CD4-positive, alpha-beta T cell treated with Interleukin-17A for 1 hour (primary cell): ENCODE data around the gene UTF1.
"Not testable (repeated sequence)": the region's sequence is repeated elsewhere in the genome, so short reads cannot be mapped to it uniquely, and the experiment has no call there.

Experiments used
- DNase-seq: peaks from one replicate; pipeline ENCODE4 v3.0.0-alpha.2; 2020

Gene UTF1

DNA sequence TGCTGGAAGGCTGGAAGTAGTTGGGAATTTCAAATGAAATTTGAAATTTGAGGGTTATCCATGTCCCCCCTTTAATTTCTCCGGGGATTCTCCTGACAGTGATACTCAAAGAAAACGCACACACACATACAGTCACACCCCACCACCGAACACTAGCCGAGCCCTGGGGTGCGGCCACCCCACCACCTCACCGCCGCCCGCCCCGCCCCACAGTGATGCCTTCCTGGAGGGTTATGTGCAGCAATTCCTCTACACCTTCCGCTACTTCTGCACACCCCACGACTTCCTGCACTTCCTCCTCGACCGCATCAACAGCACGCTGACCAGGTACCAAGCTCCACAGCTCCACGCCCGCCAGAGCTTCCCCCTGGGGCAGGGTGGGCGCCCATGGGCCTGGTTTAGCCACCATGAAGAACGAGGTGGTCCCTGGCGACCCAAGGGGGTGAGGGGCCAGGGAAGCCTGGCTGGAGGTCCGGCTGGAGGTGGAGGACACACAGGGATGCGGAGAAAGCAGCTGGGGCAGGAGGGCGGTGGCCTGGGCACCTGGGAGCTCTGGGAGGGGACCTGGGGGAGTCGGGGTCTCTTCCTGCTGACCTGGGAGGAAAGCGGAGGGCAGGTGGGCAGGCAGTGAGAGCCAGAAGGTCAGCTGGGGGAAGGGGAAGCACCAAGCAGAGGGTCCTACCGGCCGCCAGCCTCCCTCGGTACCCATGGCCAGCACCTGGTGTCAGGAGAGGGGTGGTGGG, 19.4 kb upstream of the UTF1 start:
- DNase-seq, result no peak

DNA sequence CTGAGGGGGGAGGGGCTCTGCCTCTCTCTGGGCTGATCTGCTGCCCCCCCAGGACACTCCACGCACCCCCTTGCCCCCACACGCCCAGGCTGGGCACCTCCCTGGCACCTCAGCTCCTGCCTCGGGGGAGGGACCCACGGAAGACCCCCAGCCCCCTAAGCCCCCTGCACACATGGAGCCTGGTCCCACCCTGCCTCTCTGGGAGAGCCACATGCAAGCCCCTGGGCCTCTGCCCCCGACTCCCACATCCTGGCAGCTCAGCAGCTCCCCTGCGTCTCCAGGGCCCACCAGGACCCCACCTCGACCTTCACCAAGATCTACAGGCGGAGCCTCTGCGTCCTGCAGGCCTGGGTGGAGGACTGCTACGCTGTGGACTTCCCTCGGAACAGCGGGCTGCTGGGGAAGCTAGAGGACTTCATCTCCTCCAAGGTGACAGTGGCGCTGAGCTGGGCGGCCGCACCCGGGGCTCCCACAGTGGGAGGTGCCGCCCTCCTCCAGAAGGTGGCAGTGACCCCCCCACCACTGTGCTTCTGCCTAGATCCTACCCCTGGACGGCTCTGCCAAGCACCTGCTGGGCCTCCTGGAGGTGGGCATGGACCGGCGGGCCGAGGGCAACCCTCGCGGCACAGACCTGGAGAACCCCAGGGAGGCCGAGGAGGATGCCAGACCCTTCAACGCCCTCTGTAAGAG, 18.7 kb upstream of the UTF1 start:
- no peak for DNase-seq

DNA sequence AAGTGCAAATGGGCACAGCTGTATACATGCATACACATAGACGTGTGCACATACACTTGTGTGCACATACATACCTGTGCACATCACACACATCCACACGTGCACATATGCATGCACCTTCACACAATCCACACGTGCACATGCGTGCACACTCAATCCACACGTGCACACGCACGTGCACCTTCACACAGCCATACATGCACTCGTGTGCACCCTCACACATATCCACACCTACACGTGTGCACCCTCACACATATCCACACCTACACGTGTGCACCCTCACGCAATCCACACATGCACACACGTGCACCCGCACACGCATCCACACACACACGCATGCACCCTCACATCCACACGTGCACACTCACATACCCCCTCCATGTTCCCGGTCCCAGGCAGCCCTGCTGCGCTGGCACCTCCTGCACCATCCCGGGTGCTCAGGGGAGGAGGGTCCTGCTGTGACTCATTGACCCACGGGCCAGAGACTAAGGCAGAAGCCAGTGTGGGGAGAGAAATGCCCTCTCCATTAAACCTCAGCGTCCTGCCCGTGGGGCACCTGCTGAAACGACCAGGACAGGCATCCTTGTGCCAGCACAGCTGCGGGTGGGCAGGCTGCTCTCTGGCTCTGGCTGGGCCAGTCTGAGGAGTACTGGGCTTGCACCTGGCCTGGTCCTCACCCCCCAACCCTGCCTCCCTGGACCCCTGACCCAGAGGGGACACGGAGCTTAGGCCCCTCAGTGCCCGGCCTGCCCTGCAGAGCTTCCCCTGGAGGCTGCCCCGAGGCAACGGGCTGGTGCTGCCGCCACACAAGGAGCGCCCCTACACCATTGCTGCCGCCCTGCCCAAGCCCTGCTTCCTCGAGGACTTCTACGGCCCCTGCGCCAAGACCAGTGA, 17.8 kb upstream of the UTF1 start:
- DNase-seq, result no peak

DNA sequence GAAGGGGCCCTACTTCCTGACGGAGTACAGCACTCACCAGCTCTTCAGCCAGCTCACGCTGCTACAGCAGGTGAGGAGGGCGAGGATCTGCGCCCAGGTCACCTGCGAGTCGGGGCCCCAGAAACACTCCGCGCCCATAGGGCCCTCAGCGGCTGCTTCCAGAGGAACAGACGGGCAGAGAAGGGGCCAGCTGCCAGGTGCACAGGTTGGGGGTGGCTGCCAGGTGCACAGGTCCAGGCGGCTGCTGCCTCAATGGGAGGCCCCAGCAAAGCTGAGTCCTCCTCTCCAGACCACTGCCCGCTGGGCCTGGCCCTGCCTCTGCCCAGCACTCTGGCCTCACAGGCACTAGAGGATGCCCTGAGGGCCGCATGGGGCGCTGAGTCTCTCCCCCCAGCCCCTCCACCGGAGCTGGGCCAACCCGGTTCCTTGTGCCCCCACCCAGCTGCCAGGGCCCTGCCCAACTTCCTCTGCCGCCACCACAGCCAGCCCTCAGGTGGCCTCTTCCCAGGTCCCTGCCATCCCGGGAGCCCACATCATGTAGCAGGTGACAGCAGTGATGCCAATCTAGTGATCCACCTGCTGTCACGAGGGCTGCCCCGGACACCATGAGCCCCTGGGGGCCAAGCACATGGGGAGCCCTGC, 17.0 kb upstream of the UTF1 start:
- no peak for DNase-seq

DNA sequence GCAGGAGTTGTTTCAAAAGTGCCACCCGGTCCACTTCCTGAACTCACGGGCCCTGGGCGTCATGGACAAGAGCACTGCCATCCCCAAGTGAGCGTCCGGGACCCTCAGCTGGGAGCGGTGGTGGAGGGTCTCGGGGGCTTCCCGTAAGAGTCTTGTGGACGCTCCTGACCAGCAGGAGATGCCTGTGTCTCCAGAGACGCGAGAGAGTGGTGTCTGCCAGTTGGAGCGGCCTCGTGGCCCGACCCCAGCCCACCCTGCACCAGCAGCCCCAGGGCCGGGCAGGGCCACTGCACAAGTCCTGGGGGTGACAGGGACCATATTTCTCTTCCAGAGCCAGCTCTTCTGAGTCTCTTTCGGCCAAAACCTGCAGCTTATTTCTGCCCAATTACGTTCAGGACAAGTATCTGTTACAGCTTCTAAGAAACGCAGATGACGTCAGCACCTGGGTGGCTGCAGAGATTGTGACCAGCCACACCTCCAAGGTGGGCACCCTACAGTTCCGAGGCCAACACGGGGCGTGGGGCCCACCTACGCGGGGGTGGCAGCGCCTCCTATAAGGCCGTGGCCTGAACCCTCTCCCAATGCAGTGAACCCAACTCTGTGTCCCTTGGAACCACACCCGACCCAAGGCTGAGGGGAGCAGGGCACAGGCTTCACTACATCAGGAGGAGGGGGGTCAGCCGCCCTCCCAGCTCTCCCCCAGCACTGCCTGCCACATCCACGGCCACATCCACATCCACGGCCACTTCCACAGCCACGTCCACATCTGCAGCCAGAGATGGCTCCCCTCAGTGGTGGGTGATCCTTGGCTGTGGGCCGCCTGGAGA, 16.2 kb upstream of the UTF1 start:
- no peak for DNase-seq

DNA sequence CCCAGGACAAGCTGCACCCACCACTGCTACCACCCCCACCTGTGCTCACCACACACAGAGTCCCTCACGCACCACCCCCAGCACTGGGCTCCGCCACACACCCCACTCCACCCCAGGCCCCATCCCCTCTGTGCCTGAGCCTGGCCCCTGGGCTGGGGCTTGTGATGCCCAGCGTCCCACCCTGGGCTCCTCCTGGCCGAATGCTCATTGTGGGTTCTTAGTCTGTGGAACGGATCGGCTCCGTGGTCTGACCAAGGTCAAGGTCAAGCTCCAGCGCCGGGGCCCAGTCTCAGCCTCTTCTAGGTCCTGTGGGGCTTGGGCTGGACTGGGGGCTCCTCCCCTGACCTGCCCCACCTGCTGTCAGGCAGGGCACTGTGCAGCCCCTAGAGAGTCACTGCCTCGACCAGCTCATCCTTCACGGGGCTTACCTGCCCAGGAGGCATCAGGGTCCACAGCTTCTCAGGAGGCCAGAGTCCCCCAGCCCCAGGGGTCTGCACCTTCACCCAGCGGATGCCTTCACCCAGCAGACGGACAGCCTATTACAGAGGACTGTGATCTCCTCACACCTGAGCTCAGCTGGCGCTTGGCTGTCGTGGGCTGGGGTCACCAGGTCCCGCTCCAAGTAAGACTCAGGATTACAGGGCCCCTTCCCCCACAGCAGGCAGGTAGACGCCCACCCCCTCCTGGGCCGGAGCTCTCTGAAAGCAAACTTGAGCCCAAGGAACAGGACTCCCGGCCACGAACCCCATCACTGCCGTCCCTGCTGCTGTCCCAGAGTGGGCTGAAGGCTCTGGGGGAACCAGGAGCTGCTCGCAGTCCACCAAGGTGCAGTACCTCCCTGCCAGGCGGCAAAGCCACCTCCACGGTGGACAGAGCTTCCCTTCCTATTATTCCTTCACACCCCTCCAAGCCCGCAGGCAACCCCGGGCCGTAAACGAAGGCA, 15.3 kb upstream of the UTF1 start:
- no peak for DNase-seq

DNA sequence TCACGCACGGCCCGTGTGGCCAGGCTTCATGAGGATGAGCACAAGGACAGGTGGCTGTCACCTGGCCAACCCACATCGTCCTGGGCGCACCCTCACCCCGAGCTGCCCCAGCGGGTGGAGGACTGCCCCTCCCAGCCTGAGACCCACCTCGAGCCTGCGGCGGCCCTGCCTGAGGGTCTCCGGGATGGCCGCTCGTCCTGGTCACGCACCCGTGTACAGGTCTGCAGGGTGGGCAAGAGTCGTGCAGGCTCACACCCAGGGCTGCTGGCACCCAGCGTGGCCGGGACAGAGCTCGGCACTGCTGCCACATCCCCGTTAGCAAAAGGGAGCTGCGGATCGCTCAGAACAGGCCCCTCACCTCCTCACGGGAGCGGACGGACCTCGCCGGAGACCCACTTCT, 14.4 kb upstream of the UTF1 start:
- no peak for DNase-seq

DNA sequence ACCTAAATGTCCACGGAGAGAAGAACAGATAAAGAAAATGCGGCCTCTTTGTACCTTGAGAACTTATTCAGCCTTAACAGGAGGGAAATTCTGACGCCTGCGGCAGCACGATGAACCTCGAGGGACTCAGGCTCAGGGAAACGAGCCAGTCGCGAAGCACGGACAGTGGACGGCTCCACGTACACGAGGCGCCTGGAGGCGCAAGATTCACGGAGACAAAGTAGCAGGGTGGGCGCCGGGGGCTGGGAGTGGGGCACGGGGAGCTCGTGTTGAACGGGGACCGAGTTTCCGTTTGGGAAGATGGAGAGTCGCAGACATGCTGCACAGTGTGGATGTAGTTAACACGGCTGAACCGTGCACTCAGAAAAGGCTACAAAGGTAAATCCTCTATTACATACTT, 13.2 kb upstream of the UTF1 start:
- no peak for DNase-seq

DNA sequence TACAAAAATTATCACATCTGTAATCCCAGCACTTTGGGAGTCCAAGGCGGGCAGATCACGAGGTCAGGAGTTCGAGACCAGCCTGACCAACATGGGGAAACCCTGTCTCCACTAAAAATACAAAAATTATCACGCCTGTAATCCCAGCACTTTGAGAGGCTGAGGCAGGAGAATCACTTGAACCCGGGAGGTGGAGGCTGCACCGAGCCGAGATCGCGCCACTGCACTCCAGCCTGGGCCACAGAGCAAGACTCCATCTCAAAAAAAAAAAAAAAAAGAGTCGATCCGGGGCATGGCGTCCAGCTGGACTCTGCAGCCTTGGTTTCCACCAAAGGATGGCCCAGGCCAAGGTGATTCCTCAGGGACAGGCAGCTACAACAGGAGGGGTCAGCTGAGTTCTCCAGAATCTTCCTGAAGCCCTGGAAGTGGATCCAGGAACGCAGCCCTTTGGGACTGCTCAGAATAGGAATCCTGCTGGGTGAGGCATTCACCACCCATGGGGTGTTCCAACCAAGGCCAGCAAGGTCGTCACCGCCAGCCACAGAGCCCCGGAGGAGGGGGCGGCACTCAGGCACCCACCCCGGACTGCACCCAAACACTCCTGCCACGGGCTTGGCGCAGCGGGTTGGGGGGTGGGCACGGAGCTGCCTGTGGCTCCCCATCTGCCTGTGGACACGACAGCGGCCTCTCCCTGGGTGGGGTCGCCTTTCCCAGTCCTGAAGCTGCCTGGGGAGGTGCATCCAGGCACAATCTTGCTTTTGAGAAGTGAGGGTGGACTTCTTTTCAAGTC, 12.0 kb upstream of the UTF1 start:
- no peak for DNase-seq

DNA sequence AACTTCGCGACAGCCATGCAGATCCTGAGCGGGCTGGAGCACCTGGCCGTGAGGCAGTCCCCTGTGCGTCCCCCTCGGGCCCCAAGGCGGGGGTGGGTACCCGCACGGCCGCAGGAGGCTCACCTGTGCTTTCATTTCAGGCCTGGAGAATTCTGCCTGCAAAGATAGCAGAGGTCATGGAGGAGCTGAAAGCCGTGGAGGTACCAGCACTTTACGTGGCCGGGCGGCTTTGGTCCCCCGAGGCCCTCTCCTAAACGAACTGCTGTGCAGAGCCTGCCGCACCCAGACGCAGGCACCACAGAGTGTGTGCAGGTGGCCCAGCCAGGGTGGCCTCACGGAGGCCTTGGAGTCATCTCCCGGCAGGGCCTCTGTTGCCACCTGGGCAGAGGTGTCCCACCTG, 11.1 kb upstream of the UTF1 start:
- no peak for DNase-seq

DNA sequence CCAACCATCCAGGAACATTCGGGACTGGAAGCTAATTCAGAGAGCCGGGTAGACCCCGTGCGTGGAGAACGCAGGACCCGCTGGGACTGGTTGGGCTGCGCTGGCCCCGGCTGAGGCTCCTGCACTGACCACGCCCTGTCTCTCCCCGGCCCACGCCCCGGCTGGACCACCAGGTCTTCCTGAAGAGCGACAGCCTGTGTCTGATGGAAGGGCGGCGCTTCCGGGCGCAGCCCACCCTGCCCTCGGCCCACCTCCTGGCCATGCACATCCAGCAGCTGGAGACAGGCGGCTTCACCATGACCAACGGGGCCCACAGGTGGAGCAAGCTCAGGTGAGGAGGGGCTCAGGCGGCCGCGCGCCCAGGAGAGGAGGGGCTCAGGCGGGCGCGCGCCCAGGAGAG, 10.2 kb upstream of the UTF1 start:
- no peak for DNase-seq

DNA sequence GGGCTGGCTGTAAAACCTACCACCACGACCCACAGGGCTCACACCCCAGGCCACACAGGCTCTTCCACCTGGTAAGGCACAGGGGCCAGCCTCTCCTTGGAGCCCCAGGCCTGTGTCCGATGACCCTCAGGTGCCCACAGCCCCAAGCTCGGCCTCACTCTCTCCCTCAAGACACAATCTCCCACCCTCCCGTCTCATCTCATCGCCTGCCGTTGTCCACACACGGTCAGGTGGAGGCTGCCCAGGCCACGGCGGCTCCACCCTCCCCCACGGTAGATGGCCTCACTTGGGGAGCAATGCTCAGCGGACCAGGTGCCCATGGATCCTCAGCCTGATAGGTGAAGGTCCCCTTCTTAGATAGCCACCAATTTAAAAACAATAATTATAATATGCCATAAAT, 8.7 kb upstream of the UTF1 start:
- no peak for DNase-seq

DNA sequence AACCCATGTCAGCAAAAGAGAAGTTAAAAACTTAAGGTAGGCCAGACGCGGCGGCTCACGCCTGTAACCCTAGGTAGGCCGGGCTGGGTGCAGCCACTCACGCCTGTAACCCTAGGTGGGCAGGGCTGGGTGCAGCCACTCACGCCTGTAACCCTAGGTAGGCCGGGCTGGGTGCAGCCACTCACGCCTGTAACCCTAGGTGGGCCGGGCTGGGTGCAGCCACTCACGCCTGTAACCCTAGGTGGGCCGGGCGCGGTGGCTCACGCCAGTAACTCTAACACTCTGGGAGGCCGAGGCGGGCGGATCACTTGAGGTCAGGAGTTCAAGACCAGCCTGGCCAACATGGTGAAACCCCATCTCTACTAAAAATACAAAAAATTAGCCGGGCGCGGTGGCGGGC, 8.3 kb upstream of the UTF1 start:
- not testable (repeated sequence) for DNase-seq

DNA sequence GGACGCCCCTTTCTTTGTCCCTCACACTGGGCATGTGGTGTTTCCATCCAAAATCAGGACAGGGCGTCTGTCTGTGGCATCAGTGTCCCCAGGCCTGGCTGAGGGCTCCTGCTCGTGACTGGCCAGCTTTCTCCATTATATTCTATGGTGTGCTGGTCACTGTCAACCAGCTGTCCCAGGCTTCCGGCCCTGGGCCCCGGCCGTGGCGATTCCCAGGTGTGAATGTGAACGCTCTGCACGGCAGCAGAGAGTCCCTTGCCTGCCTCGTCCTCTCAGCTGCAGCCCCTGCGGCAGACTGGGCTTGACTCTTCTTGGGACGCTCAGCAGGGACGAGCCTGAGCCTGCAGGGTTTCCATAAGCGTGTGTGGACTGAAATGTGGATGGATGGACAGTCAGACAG, 5.9 kb upstream of the UTF1 start:
- DNase-seq, result no peak

DNA sequence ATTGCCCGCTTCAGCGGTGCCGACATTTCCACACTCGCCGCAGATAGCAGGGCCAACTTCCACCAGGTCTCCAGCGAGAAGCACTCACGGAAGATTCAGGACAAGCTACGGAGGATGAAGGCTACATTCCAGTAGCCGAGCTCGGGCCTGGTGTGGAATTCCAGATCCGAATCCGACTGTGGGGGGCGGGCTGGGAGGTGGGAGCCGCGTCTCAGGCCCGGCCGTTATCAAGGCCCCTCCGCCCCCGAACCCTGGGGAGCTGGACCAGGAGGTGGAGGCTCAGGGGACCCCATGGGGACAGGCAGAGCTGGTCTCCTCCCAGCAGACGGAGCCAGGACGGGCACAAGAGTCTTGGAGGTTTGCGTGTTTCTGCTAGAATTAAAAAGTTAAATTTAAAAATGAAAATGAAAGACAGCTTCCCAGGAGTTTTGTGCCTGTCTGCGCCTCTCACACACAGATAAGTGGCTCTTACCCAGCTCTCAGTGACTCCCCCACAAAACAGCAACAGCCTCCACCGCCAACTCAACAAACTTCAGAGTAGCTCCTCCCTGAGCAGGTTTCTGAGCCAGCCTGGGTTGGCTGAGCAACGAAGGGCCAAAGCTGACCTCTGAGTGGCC, 5.2 kb upstream of the UTF1 start:
- DNase-seq, result no peak

DNA sequence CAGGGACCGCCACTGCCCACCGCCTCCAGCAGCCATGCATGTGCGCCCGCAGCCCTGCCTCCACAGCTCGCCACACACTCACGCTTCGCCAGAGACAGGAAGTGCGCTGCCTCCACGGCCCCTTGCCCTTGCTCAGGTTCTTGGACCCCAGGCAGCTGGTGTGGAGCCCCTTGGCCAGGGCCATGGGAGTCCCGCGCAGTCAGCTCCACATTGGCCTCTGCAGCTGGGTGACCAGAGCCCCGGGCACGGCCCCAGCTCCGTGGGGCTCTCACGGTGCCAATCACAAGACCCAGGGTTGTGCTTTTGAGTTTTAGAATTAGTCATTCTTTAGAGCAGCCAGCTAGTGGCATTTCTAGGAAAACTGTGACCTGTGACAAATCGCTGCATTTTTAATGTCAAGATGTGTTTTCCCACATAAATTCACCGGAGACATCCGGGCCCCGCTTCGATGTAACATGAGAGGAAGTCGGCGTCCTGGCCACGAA, 4.3 kb upstream of the UTF1 start:
- no peak for DNase-seq

DNA sequence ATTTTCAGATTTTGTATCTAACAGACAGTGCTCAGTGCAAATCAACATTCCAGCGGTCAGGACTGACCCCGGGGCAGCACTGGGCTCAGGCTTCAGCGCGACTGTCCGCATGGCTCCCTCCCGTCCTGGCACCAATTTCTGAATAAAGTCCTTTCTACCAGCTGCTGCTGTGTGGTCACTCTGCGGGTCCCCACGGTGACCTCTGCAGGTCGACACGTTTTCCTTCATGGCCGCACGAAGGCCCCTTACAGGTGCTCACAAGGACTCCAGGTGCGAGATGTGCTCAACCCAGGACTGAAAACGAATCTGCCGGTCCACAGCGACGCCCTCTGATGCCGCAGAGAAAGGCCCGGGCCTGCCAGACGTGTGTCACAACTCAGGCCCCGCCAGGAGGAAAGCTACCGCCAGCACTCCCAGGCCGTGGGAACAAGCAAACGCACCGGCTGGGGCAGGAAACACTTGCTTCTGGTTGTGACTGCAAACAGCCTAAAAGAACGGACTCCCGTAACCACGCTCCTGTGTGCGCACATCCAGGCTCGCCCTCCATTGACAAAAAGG, 3.7 kb upstream of the UTF1 start:
- DNase-seq, result no peak

DNA sequence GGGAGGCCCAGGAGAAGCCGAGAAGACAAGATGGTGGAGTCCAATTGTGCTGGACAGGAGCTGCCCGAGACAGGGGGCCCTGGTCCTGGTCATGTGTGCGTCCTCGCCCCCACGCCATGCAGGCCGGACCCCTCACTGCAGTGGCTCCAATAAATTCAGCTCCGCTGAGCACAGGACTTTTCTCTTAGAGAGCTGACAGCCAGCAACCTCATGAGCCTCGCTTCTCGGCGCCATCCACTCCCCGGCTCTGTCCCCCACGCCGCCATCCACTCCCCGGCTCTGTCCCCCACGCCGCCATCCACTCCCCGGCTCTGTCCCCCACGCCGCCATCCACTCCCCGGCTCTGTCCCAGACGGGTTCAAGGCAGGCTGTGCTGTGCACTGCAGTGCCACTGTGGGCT, 2.8 kb upstream of the UTF1 start:
- no peak for DNase-seq

DNA sequence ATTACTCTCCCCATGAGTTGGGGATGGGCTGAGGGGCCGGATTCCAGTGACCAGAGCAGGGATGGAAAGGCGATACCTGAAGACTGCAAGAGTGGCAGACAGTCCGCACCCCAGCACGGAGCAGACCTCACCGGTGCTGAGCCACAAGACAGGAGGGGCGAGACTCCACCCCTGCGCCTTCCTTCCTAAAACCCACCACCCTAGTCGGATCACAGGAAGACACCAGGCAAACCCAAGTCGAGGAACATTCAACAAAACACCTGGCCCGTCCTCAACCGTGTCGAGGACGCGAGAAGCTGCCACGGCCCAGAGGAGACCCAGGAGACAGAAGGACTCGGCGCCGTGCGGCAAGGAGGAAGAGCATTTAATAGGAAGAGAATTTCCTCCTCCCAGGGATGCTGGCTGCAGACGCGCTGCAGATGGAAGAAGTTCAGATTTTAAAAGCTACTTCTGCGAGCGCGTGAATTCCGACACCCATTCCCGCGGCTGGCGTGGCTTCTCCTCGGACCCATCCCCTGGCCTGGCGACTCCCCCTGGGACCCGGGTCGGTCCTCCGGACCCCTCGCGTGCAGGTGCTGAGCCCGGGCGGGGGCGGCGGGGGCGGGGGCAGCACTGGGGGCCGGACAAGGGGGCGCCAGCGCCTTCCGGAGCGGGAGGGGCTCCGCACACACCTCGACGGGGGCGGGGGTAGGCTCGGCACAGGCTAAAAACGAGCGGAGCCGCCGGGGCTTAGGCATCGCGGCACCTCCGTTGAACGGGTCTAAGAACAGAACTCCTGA, 563 bp upstream of the UTF1 start:
- DNase-seq, result no peak
